Choroid plexus epithelial cell (primary cell): Measurements from ENCODE around the gene TMEM121B.

Source experiments
- DNase-seq: peaks from one replicate; pipeline ENCODE4 v3.0.0-alpha.2; 2010; ENCODE audit warnings: low read depth
- H3K4me3 ChIP-seq: 2 replicates; pipeline ENCODE4 v1.5.1; 2011; ENCODE audit warnings: low read depth, mild to moderate bottlenecking, control low read depth, low read length, moderate library complexity
- CTCF ChIP-seq: conservative IDR thresholded peaks from 2 replicates; pipeline ENCODE4 v1.5.1; 2011; ENCODE audit warnings: low read depth, mild to moderate bottlenecking, control low read depth, inconsistent platforms, low read length, moderate library complexity

TMEM121B gene

DNA sequence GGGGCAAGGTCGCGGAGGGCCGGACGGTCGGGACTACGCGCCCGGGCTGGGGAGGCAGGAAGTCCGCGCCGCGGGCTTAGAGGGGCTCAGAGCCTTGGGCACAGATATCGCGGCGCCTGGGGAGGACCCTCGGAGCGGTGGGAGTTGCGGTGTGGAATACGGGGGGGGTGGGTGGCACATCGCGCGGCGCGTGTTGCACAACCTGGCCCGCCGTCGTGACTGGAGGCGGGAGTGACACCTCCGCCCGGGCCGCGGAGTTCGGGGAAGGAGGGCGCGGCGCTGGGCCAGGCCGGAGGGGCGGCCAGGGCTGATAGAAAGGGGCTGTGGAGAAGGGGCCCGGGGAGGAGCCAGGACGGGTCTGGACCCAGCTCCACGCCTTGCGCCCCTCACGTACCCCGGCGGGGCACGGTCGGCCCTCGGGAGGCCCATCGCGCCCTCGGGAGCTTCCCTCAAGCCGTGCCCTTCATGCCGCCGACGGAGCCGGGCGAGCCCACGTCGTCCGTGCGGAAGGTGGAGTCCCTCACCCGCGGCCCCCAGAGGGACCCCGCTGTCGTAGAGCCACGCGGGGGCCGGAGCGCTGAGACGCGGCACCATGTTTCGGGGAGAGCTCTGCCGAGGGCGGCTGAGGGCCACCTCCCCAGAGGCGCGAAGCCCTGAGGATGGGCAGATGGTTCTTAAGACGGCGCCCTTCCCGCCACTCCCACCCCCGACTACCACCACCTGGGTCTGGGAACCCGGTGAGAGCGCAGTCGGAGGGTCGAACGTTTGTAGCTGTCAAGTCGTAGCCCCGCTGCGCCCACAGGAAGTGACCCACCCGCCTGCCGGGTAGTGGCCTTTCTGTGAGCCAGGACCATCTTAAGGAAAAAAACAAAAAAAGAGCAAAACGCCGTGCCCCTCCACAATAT is 35.6 kb downstream of the TMEM121B start:
- H3K4me3 ChIP-seq = peak overlapping the region; percentile 81
- peak; percentile 11 for DNase-seq
- no peak for TF ChIP-seq CTCF

GRCh38 chr22:17084554-17085276 is 36.4 kb downstream of the TMEM121B start, which contains the start of gene IL17RA:
TSS of gene IL17RA (plus strand) at chr22:17085000. CDS start at chr22:17085092, 92 bp downstream.
- peak within 1 kb of the TSS; percentile 81 for H3K4me3 ChIP-seq
- DNase-seq = peak; percentile 88
- no peak for TF ChIP-seq CTCF

DNA sequence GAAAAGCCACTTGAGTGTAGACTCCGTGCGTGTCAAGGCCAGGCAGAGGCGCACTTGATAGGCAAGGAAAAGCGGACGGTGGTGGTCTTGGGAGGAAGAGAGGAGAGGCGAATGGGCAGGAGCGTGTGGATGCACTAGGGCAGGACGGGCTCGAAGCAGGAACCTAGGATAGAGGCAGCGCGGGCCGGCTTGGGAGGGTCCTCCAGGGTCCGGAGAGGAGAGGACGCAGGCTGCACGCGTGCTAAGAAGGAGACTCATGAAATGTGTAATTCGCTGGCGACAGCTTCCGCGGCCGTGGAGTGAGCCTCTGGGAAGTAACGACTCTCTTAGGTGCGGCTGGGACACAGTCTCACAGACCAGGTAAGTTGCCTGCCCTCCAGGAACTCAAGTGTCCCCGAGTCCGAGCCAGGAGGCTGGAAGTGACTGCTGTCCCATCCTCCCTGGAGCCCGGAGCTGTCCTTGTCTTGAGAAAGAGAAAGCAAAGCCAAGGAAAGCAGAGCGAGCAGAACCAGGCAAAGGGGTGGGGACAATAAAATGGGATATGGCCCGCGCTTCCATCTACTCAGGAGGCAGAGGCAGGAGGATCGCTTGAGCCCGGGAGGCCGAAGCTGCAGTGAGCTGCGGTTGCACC is 37.2 kb downstream of the TMEM121B start:
- H3K4me3 ChIP-seq = peak overlapping the region; percentile 81

GRCh38 chr22:17083255-17083654 is 37.9 kb downstream of the TMEM121B start:
- H3K4me3 ChIP-seq = no peak overlapping the region
- no peak for DNase-seq
- no peak for TF ChIP-seq CTCF

More for the DNA sequence above, 37.2 kb downstream of the TMEM121B start:
- no peak for TF ChIP-seq CTCF
- no peak for DNase-seq

DNA sequence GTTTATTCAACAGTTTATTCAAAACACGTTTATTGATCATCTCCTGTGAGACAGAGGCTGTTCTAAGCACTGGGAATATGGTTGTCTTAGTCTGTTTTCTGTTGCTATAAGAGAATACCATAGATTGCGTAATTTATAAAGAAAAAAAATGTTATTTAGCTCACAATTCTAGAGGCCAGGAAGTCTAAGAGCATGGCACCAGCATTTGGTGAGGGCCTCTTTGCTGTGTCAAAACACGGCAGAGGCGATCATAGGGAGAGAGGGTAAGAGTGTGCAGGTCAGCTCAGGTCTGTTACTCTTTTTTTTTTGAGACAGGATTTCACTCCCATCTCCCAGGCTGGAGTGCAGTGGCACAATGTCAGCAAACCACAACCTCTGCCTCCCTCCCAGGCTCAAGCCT is 41.6 kb downstream of the TMEM121B start:
- H3K4me3 ChIP-seq = no peak overlapping the region
- no peak for TF ChIP-seq CTCF
- DNase-seq = peak; percentile 25

- DNase-seq = peak; percentile 72
- H3K4me3 ChIP-seq = no peak overlapping the region
- TF ChIP-seq CTCF = no peak
Measured at GRCh38 chr22:17077255-17077654, 43.9 kb downstream of the TMEM121B start.
